Mammary microvascular endothelial cell (primary cell): Measurements from ENCODE around the gene KIF2C. TPM values are rescaled to one million over a fixed set of nuclear protein-coding genes. Genes with fewer than 3 reads are reported as not detected.

ENCODE experiments used
- total RNA-seq: library from RNA; depleted of rRNA; stranded (reverse); fragments of >200 nt; gene quantifications from 2 replicates; pipeline ENCODE4 v1.2.3, GENCODE V29; 2015

The KIF2C gene
- 40.8 and 41.4 TPM in 2 replicates for total RNA-seq

DNA sequence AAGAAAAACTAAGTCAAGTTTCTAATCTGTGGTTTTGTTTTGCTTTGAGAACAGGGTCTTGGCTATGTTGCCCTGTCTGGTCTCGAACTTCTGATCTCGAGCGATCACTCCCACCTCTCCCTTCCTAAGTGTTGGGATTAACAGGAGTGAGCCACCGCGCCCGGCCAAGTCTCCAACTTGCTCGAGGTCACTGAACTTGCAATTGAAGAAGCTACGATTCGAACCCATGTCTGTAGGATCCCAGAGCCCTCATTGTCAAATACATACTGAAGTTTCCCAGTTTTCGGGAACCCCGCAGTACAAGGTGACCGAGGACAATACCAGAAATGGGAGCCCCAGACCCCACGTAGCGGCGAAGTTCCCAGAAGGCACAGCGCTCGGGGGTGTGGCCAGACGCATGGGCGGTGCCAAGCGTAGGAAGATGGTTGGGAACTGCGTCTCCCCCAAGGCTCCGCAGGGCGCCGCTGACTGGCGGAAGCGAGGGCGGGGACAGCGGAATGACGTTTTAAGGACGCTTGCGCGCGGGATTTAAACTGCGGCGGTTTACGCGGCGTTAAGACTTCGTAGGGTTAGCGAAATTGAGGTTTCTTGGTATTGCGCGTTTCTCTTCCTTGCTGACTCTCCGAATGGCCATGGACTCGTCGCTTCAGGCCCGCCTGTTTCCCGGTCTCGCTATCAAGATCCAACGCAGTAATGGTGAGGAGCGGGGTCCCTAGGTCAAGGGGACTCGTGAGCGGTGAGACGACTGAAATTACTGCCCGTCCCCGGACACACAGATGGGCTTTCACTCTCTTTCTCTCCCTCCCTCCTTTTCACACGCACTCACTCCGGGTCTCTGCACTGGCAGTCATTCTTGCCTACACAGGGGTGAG, at the start of gene KIF2C:
KIF2C (plus strand) TSS at position 531 of the 872 bp plus-strand sequence; CDS start at position 627, 96 bp downstream.

DNA sequence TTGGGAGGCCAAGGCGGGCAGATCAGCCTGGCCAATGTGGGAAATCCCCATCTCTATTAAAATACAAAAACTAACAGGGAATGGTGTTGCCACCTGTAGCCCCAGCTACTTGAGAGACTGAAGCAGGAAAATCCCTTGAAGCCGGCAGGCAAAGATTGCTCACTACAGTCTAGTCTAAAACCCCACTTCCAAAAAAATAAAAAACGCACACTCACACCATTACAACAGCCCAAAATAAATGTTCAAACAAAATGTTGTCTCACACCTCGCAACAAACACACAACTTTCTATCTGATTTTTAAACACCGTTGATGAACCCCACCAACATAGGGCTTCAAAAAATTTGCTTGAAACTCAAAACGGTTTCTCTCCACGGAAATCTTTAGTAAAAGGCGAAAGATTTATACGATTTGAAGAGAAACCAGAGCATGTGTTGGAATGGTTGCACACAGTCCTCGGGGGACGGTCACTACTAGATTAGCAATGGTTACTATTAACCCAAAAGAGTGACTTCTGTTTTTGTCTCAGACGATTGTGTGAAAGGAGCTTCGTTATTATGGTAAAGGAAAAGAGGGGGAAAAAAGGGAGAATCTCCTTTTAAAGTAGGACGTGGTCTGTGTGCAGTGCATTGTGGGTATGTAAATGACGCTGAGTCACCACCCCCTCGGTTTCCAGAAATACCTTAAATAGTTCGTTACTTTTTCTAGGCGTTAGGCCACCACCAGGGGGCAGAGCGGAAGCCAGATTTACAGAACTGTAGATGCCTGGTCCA, 8.7 kb upstream of the KIF2C start, which contains the start of gene RNU5D-1:
RNU5D-1 (minus strand) TSS at position 430 of the 772 bp plus-strand sequence.

DNA sequence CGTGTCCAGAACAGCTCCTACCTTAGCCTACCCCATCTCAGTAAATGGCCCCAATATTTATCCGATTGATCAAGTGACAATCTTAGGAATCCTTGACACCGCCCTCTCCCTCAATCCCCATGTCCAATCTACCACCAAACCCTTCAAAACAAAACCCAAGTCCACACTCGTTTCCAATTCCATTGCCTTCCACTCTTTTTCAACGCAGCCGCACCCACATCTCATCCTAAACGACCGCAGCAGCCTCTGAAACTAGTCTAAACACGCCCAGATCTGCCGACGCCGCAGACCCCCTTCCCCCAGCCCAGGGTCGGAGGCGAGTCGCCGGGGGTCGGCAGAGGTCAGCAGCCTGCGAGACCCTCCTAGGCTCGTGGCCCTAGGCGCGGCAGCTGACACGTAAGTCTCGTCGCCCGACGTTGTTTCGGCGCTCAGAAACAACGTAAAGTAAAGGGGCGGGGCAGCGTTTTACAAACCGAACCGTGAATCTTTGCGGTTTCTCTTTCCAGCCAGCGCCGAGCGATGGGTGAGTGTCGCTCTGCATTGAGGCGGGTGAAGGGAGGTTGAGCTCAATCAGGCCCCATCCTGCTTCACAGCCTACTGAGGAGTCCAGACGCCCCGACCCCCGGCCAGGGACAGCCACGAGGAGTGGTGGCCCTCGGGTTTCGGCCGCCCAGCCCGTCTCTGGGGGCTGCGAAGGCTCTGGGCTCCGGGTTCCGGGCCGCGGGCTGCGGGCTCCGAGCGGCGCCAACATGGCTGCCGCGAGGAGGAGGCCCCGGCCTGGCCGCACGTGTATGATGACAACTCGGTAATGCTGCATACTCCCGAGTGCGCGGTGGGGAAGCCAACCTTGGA, 35.7 kb downstream of the KIF2C start, which contains the start of gene RPS8:
RPS8 (plus strand) TSS at position 463 of the 852 bp plus-strand sequence; CDS start at position 520, 57 bp downstream.

DNA sequence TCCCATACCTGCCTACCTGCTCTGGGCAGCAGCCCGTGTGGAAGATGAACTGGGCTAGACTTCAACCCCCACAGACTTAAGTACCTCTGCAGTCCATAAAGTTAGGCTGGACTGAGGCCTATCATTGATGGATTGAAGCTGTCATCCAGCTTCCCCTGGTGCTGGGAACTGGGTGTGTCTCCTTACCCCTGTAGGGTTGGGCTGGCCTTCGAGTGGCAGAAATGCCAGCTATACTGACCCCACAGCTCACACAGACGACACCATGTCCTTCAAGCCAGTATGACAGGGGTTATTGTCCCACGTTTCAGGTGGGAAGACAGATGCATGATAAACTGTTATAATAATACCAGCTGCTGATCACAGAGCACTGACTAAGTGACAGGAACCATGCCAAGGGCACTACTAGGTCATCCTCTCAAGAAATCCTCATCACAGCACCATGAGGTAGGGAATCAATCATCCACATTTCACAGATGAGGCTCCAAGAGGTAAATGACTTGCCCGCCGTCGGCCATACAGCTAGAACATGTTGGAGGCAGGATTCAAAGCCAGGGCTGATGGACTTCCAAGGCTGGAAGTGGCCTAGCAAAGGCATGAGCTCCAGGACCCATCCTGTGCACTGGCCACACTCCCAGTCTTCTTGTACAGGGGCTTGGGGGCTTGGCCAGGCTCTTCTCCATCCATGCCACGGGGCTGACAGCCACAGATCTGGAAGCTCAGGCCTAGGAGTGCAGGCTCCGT, 48.7 kb downstream of the KIF2C start, which contains the start of gene BEST4:
BEST4 (minus strand) TSS at position 51 of the 741 bp plus-strand sequence. CDS start 465 bp downstream, outside the sequence.

DNA sequence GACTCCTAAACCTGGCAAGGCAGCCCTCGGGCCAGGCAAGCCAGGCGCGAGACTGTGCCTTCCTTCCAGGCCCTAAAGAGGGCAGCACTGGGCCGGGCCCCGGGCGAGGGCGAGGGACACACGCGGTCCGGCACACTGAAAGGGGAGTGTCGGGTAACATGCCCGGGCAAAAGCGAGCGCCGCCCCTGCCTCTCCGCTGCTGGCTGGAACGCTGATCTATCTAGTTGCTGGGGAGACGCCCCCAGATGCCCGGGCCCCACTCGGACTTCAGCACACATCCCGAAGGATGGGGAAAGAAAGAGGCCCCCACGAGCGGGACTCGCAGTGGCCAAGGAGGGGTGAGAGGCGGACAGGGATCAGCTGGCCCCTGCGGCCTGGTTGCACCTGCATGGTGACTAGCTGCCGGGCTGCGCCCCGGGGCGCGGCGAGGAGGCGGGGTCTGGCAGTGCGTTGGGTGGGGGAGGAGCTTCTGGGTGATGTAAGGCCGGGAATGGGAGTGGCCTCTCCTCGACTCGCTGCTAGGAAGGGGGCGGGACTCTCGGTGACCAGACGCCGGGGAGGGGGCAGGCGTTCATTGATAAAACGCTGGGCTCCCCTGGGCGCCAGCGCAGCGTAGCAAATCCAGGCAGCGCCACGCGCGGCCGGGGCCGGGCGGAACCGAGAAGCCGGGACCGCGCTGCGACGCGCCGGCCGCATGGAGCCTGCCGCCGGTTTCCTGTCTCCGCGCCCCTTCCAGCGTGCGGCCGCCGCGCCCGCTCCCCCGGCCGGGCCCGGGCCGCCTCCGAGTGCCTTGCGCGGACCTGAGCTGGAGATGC, 60.3 kb downstream of the KIF2C start, which contains the start of gene PLK3:
PLK3 (plus strand) TSS at position 608 of the 815 bp plus-strand sequence; CDS start at position 695, 87 bp downstream.

DNA sequence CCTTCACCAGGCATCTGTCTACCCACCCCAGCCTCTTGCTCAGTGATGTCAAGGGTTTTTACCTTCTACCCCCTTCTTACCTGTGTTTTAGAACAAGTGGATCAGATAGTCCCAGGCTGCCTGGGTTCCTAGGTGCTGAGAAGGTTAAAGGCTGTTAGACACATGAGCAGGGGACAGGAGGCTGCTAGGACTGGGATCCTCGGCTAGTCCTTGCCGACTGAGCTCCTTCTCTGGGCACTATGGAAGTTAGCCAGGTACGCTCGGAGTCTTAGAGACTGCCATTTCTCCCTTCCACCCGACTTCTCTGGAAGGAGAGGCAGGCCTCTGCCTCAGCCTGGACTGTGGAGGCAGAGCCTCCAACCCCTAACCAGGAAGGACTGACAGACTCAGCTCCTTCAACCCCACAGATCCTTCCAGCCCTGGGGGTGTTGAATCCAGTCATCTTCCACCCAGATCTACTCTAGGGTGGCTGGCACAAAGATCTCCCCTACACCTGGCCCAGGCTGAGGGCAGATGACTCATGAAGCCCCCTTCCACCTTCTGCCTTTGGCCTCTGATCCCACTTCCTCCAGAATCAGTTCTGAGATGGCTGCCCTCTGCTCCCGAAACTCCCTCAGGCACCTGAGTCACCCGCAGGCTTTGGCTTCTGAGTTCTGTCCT, 67.2 kb downstream of the KIF2C start, which contains the start of gene DYNLT4:
DYNLT4 (minus strand) TSS at position 648 of the 660 bp plus-strand sequence. CDS start 683 bp downstream, outside the sequence.

DNA sequence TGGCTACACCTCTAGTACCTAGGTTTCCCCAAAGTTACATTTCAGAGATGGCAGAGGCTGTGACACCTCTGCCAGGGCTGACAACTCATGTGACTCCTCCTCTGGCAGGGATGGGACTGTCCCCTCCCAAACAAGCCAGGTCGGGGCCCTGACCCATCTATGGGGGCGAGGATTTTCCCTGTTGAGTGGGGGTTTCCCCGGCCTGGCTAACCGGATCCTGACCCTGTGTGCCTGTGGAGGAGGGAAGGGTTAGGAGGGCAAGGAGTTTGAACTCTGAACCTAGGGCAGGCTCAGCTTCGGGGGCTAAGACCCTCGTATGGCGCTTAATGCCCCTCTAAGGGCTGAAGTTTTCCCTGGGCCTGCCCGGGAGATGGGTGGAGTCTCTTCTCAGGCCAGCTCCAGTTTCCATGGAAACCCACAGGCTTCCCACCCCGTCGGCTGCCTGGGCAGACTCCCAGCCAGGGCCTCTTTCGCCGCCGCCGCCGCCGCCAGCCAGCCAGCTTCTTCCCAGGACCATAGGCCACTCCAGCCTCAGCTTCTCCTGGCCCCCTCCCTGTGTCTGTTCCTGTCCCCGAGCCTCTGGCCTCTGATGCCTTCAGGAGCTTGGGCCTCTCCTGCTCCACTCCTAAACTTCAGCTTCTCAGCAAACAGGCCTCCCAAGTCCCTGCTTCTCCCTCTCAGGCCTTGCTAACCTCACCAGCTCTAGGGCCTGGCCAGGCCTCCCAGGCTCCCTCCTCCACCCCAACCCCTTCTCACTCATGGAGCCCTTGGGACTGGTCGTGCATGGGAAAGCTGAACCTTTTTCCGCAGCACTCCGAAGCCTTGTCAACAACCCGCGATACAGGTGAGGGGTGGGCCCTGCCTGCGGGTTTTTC, 68.7 kb downstream of the KIF2C start, which contains the start of gene BTBD19:
BTBD19 (plus strand) TSS at position 461 of the 875 bp plus-strand sequence; CDS start at position 759, 298 bp downstream.

Other genes starting within 250 kb of the KIF2C start
- 4.8 and 6.6 TPM in 2 replicates for gene TMEM53, start 65.4 kb upstream of the KIF2C start, total RNA-seq
- gene ARMH1, start 65.1 kb upstream of the KIF2C start, total RNA-seq, result not detected in 2 replicates
- not detected in 2 replicates for gene RNU5D-1, start 8.7 kb upstream of the KIF2C start, total RNA-seq
- gene RPS8, start 35.7 kb downstream of the KIF2C start, total RNA-seq, result 2,549 and 2,678 TPM in 2 replicates
- gene BEST4, start 48.3 kb downstream of the KIF2C start, total RNA-seq, result not detected in 2 replicates
- gene PLK3, start 60.5 kb downstream of the KIF2C start, total RNA-seq, result 45.6 and 50.8 TPM in 2 replicates
- not detected in 2 replicates for gene DYNLT4, start 67.5 kb downstream of the KIF2C start, total RNA-seq
- gene BTBD19, start 68.7 kb downstream of the KIF2C start, total RNA-seq, result 4.6 and 5.9 TPM in 2 replicates
- gene PTCH2, start 103.4 kb downstream of the KIF2C start, total RNA-seq, result 0.13 and 0.20 TPM in 2 replicates
- gene EIF2B3, start 246.8 kb downstream of the KIF2C start, total RNA-seq, result 34.1 and 40.8 TPM in 2 replicates